Mucosa of gallbladder (tissue), 1 donor: ENCODE measurements around the gene PTPN3. TPM values are rescaled to one million over a fixed set of nuclear protein-coding genes. Genes with fewer than 3 reads are reported as not detected.
"Not testable (repeated sequence)": the region's sequence is repeated elsewhere in the genome, so short reads cannot be mapped to it uniquely, and the experiment has no call there.

Experiments used
- DNase-seq: peaks from one replicate; pipeline ENCODE4 v3.0.0-alpha.2; 2020; ENCODE audit warnings: low spot score
- total RNA-seq: library from RNA; stranded (reverse); gene quantifications from one replicate; pipeline ENCODE4 v1.2.1, GENCODE V29; 2021
- donor health status: DM: no; HTN: no; CAD: no.

PTPN3 gene
- total RNA-seq, 1 donor from 2014 or later, result 16.2 TPM

DNA sequence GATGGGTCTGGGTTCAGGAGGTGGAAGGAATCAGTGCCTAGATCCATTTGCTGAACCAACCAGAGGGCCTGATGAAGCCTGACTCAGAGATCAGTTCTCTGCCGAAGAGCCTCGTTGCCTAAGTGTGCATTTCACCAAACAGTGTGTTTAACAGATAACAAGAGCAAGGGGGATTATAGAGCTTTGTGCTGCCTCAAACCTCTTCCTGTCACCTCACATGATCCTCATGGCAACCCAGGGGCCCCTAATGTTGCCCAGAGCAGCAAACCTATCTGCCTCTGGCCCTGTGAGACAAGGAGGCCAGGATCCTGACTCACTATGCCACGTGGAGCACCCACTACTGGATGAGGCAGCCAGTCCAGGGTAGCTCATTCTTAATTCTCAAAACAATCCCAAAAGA lies 110.9 kb downstream of the PTPN3 start:
- no peak for DNase-seq

- DNase-seq, result no peak
Observed at GRCh38 chr9:109385499-109385898, 112.6 kb downstream of the PTPN3 start.

GRCh38 chr9:109383947-109384346 lies 114.2 kb downstream of the PTPN3 start:
- no peak for DNase-seq

- DNase-seq, result no peak
Observed at GRCh38 chr9:109383356-109383755, 114.8 kb downstream of the PTPN3 start.

- no peak for DNase-seq
Observed at GRCh38 chr9:109382585-109382984, 115.5 kb downstream of the PTPN3 start.

DNA sequence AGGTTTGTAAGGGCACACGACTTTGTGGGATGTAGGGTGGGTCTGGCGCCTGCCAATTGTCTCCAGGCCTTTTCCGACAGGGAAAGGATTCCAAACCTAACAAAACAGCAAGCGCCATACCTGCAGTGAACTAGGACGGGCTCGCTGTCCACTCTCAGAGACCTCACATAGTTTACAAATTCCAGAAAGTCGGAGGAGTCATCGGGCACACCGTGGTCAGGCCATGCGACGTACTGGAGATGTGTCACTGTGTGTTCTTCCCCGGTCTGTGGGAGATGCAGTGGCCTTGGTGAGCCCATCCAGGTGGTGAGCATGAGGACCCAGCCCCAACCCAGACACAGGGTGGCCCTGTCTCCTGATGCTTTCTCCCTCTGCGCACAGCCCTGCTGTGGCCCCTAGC lies 115.9 kb downstream of the PTPN3 start:
- DNase-seq, result no peak

- no peak for DNase-seq
Observed at GRCh38 chr9:109381011-109381729, 116.9 kb downstream of the PTPN3 start.

GRCh38 chr9:109379513-109379912 lies 118.6 kb downstream of the PTPN3 start:
- DNase-seq, result no peak

DNA sequence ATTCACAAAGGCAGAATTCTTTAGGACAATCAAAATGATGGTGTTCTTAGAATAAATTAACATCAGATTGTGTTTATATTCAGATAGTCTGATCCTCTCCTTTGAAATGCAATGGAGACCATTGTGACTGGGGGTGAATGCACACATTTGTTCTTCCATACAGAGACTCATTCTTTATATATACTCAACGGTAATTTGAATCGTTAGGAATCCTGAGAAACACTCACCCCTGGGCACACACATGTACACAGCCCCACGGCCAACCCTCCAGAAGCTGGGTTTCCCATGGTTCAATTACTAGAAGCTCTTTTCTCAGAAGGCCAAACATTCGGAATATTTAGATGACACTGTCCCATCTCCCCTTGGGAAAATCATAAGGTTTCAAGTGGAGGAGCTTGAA lies 119.8 kb downstream of the PTPN3 start:
- DNase-seq, result no peak

DNA sequence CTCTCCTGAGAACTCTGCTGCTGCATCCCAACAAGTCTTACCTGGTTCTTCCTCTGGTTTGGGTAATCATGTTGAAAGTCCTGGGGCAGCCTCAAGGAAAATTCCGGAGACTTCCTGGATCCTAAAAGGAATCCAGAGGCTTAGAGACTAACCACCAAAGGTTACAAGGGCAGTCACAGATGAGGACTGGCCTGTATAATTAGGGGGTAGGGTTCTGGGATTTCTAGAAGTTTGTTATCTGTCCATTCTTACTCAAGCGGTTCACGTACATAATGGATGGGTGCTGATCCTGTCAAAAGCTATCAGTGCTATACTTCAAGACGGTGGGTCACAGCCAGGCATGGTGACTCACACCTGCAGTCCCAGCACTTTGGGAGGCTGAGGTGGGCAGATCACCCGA lies 125.9 kb downstream of the PTPN3 start:
- DNase-seq, result no peak

DNA sequence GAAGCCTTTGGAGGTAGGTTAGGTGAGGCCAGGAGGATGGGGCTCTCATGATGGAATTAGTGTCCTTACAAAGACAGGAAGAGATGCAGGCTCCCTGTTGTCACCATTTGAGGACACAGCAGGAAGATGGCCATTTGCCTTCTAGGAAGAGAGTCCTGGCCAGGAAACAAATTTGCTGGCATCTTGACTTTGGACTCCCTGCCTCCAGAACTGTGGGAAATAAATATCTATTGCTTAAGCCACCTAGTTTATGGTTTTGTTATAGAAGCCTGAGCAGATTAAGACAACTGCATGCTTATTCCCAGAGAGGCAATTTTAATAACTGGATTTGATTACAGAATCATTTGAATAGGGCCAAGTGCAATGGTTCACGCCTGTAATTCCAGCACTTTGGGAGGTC lies 126.7 kb downstream of the PTPN3 start:
- no peak for DNase-seq

DNA sequence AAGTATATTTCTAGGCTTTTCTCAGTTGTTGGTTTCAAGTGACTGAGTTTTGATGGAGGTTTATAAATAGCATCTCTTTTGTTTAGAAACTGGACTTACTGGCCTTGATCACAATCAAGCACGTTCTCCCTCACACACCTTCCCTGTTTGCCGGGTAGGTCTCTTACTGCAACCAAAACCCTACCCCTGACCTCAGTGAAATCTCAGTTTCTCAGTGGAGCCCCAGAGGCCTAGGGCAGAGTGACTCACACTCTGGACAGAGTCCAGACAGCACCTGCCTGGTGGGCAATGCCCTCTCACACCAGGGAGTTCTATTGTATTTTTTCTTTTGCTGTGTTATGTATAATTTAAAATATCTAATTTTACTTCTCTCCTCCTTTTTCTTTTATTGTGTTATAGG lies 128.8 kb downstream of the PTPN3 start:
- no peak for DNase-seq

DNA sequence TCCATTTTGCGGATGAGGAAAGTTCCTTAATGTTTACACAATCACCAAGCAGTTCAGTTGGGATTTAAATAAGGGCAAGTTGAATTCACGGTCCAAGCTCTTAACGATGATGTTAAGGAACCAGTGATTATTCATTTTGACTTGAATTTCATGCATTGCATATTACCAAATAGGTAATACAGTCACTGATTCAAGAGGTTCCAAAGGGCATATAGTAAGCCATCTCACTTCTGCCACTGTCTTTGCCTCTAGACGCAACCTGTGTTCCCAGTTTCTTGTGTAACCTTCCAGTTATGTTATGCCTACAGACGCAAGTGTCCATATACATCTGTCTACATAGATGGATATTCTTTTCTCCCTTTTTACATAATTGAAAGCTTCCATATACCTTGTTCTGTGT lies 137.3 kb downstream of the PTPN3 start:
- DNase-seq, result no peak

- not testable (repeated sequence) for DNase-seq
Observed at GRCh38 chr9:109358968-109359603, 139.0 kb downstream of the PTPN3 start.

DNA sequence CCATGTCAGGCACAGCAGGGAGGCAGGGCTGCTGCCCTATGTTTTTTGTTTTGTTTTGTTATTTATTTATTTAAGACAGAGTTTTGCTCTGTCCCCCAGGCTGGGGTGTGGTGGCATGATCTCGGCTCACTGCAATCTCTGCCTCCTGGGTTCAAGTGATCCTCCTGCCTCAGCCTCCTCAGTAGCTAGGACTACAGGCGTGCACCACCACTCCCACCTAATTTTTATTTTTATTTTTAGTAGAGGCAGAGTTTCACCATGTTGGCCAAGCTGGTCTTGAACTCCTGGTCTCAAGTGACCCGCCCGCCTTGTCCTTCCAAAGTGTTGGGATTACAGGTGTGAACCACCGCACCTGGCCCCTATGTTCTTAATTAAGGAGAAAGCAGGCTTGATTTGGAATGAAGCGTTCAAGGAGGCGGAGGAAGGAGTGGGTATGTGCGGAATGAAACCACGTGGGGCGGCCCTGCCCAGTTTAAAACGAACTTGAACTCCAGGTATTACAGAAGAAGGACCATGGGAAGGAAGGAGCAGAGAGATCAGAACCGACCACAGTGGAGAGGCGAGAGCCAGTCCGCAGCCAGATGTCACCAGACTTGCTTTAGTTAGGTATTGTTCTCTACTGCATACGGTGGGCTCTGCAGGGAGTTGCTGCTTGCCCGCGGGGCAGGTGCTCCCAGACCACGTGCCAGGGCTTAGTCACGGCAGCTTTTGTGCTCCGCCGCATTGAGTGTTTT lies 142.4 kb downstream of the PTPN3 start:
- DNase-seq, result no peak

- no peak for DNase-seq
Observed at GRCh38 chr9:109354190-109354589, 143.9 kb downstream of the PTPN3 start.

DNA sequence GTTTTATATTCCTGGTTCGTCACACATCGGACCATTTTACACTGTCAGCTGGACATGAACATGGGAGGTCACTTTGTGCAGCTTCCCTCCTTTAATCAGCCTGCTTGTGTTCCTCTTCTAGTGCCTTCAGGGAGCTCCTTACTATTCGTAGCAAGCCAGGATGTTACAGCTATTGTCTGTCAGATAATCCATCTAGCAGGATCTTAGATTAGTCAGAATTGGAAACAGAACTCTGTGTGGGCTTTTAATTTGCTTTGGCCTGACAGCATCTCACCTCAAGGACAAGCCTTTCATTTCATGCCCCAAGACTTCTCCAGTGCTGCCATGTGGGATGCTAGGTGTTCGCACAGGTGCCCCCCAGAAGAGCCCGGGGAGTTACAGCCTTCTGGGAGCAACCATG lies 147.1 kb downstream of the PTPN3 start:
- DNase-seq, result no peak

DNA sequence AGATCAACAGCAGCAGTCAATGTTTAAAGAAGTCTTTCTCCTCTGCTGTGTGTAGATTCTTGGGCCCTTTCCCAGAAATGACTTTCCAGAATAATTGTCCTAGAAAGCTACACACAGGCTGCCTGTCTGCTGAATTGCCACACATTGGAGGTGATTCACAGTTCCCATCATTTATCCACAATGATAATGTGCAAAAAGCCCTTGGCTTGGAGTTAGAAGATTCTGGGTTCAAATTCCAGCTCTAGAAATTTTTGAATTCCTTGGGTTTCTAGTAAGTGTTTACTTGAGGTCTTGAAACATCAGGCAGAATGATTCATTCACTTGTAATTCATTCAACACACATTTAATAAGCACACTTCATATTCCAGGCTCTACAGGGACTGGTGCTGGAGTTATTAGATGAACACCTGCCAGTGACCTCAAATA lies 148.7 kb downstream of the PTPN3 start:
- DNase-seq, result no peak

DNA sequence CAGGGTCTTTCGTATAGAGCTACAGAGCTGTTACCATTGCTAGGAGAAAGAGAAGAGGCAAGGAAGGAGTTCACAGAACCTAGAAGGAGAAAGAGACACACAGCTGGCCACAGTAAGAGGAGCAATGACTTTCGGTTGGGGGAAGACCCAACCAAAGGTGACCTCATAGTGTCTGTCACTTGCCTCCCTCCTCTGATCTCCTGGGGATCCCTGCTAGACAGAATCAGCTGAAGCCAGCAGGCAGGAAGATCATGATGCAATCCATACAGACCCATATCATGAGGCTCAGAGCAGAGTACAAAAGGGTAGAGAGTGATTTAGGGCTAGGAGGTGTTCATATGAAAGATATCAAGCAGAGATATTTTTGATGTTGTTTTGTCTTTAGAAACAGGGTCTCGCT lies 151.2 kb downstream of the PTPN3 start:
- no peak for DNase-seq

DNA sequence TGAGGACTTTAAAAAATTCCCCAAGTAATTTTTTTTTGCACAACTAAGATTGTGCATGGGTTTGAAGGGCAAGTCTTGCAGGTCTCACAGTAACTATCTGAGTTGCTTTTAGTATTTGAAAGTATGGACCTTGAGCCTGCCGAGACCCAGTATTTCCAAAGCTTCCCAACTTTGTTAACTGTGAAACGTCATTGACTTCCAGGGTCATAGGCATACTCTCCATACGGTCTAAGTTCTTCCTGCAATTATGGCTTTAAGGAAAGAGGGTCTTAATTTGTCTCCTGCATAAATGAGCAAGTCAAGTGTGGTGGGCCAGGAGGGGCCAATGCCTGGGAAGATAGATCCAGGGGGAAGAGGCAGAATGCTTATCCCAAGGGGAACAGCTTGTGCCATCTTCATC lies 153.2 kb downstream of the PTPN3 start:
- DNase-seq, result no peak

DNA sequence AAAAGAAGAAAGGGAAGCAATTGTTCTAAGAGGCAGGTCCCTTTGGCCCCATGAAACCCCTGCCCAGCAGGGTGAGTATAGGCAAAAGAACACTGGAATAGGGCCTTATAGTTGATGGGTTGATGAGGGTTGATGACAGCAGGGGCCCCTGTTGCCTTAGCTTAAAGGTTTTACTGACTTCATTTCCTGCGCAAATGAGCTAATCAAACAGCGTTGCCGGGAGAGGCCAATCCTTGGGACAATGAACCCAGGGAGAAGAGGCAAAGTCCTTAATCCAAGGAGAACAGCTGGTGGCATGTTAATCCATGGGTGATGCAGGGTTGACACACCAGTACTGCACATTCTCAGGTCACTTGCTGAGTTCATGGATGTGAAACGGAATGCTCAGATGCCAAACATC lies 155.2 kb downstream of the PTPN3 start:
- DNase-seq, result no peak

GRCh38 chr9:109341561-109341960 lies 156.5 kb downstream of the PTPN3 start:
- no peak for DNase-seq

DNA sequence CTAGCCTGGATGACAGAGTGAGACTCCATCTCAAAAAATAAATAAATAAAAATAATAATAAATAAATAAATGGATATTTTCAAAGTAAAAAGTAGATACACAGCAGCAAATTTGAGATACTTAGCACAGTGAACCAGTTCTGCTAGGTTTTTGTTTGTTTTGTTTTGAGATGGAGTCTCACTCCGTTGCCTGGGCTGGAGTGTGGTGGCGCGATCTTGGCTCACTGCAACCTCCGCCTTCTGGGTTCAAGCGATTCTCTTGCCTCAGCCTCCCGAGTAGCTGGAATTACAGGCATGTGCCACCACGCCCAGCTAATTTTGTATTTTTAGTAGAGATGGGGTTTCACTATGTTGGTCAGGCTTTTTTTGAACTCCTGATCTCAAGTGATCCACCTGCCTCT lies 157.1 kb downstream of the PTPN3 start:
- not testable (repeated sequence) for DNase-seq
